HG03039 (cell line): ENCODE measurements around the gene SOAT2.
A peak's percentile ranks its signal among the peaks of the same experiment; 100 is the strongest.

Experiments
- ATAC-seq: cut with Tn5 transposase; IDR thresholded peaks from one replicate; pipeline ENCODE4 v1.9.1; 2021; ENCODE audit warnings: mild to moderate bottlenecking, moderate library complexity; ENCODE audit not compliant: unreplicated experiment

Gene SOAT2

GRCh38 chr12:53064613-53065436 lies 38.5 kb upstream of the SOAT2 start:
- ATAC-seq, result no peak

DNA sequence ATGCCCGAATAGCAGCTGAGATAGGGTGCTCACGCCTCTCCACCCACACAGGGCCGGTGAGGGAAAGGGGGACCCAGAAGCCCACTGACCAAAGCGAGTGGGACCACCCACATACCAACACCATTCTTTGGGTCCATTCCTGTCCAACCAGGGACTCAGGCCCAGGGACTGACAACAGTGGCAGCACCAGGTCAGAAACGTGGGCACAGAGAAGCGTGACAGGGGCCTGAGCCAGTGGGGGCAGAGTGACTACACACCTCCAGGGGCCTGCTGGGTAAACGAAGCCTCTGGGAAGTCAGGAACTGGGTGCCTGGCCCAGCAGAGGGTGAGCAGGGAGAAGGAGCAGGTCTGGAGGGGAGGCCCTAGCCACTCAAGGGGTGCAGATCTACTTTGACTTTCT lies 37.8 kb upstream of the SOAT2 start:
- ATAC-seq, result no peak

DNA sequence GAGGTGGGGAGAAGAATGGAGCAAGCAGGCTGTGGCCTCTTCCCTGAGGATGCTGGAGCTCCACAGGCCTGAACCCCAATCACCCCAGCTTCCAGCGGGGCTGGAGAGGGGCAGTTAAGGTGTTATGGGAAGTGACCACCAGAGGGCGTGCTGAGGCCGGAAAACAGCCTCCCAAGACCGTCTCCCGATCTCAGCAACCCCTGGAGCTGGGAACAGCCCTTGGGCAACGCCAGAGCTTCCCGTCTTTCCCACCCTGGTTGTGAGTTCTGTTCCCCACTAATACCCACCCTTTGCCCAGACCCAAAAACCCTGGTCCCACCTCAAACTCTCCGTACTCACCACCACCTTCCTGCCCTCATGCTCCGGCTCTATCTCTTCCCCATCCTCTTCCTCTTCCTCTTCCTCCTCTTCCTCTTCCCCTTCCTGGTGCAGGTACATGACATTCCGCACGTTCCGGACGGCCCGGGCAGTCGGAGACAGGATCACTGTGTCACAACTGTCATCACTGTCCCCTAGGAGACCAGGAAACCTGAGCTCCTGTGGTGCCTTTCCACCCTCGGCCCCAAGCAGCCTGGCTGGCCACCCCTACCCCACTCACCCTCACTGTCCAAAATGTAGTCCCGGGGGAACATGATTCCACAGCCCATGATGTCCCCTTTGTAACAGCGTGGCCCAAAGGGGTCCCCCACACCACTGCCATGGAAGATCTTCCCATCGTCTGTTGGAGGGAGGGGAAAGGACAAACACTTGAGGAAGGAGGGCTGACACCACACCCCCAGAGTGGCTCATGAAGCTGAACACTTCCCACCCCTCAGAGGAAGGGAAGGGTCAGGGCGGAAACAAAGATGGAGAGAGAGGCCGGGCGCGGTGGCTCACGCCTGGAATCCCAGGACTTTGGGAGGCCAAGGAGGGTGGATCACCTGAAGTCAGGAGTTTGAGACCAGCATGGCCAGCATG lies 37.0 kb upstream of the SOAT2 start:
- no peak for ATAC-seq

- ATAC-seq, result no peak
These were observed 36.0 kb upstream of the SOAT2 start for GRCh38 chr12:53067074-53067992.

GRCh38 chr12:53067993-53068770 lies 35.1 kb upstream of the SOAT2 start:
- no peak for ATAC-seq

DNA sequence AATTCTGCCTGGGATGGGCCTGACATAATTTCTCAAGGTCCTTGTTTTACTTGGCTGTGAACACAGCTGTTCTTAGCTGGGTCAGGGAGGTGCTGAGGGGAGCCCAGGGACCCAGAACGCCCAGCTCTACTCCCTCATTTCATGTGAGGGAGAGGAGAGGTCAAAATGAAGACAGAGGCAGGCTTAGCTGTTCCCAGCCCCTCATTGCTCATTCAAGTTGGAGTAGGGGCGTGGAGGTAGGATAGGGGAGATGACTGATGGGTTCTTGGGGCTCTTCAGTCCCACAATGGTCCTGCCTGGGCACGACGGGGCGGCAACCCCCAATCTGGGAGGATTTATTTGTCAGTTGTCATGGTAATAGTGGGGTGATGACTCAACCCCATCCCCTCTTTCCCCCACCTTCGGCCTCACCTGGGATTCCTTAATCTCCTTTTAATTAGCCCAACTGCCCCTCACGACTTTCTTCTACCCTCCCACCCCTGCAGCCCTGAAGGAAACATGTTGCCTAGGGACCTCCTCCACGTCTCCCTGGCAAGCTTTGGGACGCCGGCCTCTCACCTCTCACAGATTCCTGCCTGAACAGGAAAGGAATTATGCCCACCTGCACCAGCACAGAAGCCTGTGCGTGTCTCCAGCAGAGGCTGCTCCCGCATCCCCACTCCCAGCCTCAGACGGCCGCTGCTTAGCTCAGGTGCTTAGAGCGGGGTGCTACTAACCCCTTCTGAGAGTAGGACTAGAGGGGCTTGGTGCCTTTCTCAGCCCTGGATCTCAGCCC lies 34.3 kb upstream of the SOAT2 start:
- no peak for ATAC-seq

GRCh38 chr12:53069621-53070410 lies 33.5 kb upstream of the SOAT2 start:
- no peak for ATAC-seq

- no peak for ATAC-seq
These were observed 32.3 kb upstream of the SOAT2 start for GRCh38 chr12:53070877-53071492.

DNA sequence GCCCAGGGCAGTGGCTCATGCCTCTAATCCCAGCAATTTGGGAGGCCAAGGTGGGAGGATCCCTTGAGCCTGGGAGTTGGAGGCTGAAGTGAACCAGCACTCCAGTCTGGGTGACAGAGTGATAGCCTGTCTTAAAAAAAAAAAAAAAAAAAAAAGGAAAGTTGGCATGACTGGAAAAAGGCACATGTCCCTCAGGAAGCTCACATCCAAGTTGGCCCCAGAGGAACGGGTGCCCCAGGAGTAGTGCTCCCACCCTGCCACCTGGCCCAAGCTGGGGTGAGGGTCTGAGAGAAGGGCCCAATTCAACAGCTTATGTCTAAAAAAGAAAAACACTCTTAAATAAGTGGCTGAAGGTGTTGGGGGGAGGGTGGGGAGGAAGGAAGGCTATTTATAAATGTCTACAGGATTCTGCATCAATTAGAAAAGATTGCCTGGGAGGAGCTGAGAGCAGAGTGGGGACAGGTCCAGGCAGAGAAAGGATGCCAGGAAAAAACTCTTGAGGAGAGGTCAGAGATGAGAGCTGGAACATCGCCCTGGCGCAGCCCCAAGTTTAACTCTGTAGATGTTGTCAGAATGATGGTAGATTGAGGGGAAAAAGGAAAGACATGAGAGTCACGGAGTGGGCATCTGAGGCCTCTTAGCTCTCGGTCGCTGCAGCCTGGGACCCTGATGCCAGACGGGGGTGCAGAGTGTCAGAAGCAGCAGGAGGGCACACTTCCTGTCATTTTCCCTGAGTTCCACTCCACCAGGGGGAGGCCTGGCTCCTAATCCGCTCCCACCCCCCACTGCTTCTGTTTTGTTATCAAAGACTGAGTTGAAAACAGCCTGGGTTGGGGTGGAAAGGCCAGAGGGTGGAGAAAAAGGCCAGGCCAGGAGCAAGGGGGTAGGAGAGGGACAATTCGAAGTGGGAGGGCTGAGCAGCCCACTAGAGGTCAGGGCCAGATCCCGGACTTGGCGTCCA lies 31.4 kb upstream of the SOAT2 start:
- no peak for ATAC-seq

- no peak for ATAC-seq
These were observed 29.4 kb upstream of the SOAT2 start for GRCh38 chr12:53073881-53074280.

DNA sequence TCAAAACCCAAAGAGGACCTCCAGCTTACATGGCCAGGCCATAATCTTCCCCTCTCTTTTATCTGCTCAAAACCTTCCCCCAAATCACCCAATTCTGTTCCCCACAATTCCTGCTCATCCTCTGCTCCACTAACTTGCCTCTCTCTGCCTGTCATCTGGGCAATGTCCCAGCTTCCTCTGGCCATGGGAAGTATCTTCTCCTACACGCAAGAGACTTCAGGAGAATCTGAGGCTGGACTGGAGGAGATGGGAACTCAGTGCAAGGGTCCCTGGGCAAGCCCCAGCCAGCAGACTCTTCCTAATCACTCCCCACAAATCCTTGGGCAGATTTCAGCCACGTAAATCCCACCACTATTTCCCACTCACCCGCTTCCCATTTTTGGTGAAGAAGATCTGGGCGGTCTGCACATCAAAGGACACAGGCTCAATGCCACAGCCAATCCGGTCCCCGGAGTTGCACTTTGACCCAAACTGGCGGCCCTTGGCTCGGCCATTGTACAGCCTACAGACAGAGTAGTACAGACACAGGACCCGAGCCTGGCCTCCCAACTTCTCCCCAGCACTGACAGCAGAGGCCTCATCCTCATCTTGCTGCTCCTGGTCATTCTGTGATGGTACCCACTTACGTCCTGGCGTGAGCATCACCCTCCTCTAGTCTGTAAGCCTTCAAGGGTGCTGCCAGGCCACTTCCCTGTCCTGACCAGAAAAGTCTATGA lies 28.8 kb upstream of the SOAT2 start:
- ATAC-seq, result no peak

GRCh38 chr12:53074999-53075370 lies 28.3 kb upstream of the SOAT2 start:
- no peak for ATAC-seq

DNA sequence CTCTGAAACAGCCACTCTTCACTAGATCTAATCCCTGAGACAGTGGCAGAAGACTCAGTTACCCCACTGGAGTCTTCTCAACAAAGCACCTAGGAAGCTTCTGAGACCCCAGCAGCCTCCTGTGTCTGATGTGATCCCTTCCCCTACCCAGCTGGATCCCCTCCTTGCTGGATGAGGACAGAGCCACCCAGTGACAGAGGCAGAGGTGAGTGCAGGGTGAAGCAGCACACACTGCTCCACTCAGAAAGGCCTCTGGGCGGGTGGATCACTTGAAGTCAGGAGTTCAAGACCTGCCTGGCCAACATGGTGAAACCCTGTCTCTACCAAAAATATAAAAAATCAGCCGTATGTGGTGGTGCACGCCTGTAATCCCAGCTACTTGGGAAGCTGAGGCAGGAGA lies 26.8 kb upstream of the SOAT2 start:
- no peak for ATAC-seq

GRCh38 chr12:53077030-53077429 lies 26.3 kb upstream of the SOAT2 start:
- no peak for ATAC-seq

- ATAC-seq, result peak; percentile 11
These were observed 24.7 kb upstream of the SOAT2 start for GRCh38 chr12:53078425-53079225.
